SK-N-SH (cell line): ENCODE results near the gene CTCFL. TPM values are rescaled to one million over a fixed set of nuclear protein-coding genes. Genes with fewer than 3 reads are reported as not detected.
"Not testable (repeated sequence)": the region's sequence is repeated elsewhere in the genome, so short reads cannot be mapped to it uniquely, and the experiment has no call there.

Experiments used
- CTCF ChIA-PET: fragments of 300-600, 350-600 bp; formaldehyde crosslinking; extraction: SDS; loops from one replicate; lab custom pipeline; 2021; lab: Yijun Ruan, JAX
- POLR2A ChIA-PET: fragments of 350-600 bp; sonication (Branson Sonifier 250); formaldehyde crosslinking; extraction: SDS; loops from one replicate; lab custom pipeline; 2020; ENCODE audit warnings: antibody characterized with exemption, inconsistent platforms; lab: Yijun Ruan, JAX
- DNase-seq: peaks from one replicate; pipeline ENCODE4 v3.0.0; 2012
- H2AFZ ChIP-seq: fragments of 200-600 bp; sonication (generic); 2 replicates; pipeline ENCODE4 v1.8.1; 2016; ENCODE audit warnings: antibody characterized with exemption, mild to moderate bottlenecking, low read depth
- H3F3A ChIP-seq: fragments of 200-600 bp; sonication (generic); replicated peaks from 2 replicates; pipeline ENCODE3; 2016; ENCODE audit warnings: antibody characterized with exemption, mild to moderate bottlenecking; ENCODE audit not compliant: insufficient read depth
- H3K27ac ChIP-seq, 2 experiments: fragments of 200-500 bp in 1 of 2; fragments of 200-600 bp in 1 of 2; sonication (Bioruptor generic) in 1 of 2; sonication (generic), shearing (Covaris generic) in 1 of 2; 2 replicates each; pipeline versions ENCODE4 v1.5.1 to v1.6.1; 2014 to 2016; ENCODE audit warnings: low read depth in 2 of 2, inconsistent platforms in 1 of 2, low read length in 1 of 2, mild to moderate bottlenecking in 1 of 2, mixed read lengths in 1 of 2
- H3K27me3 ChIP-seq: fragments of 200-600 bp; sonication (generic), shearing (Covaris generic); 2 replicates; pipeline ENCODE4 v1.6.1; 2016; ENCODE audit warnings: mixed run types; ENCODE audit not compliant: insufficient read depth
- H3K36me3 ChIP-seq, 2 experiments: fragments of 200-500 bp in 1 of 2; fragments of 200-600 bp in 1 of 2; sonication (Bioruptor generic) in 1 of 2; sonication (generic) in 1 of 2; replicated peaks in 1 of 2; 2 replicates each; pipeline versions ENCODE3 to v1.5.1; 2014 to 2016; ENCODE audit warnings: low read length in 1 of 2, mild to moderate bottlenecking in 1 of 2; ENCODE audit not compliant: insufficient read depth in 2 of 2, control insufficient read depth in 1 of 2
- H3K4me1 ChIP-seq, 2 experiments: fragments of 200-500 bp in 1 of 2; fragments of 200-600 bp in 1 of 2; sonication (Bioruptor generic) in 1 of 2; sonication (generic), shearing (Covaris generic) in 1 of 2; 2 replicates each; pipeline versions ENCODE4 v1.5.1 to v1.6.1; 2014 to 2016; ENCODE audit warnings: low read depth in 1 of 2, low read length in 1 of 2, mixed run types in 1 of 2; ENCODE audit not compliant: insufficient read depth in 2 of 2, control insufficient read depth in 1 of 2
- H3K4me2 ChIP-seq: fragments of 200-600 bp; sonication (generic), shearing (Covaris generic); 2 replicates; pipeline ENCODE4 v1.6.1; 2017; ENCODE audit warnings: mixed run types
- H3K4me3 ChIP-seq, 2 experiments: fragments of 200-500 bp in 1 of 2; fragments of 200-600 bp in 1 of 2; sonication (Bioruptor generic) in 1 of 2; sonication (generic), shearing (Covaris generic) in 1 of 2; 2 replicates each; pipeline versions ENCODE4 v1.5.1 to v1.8.1; 2014 to 2016; ENCODE audit warnings: low read depth in 2 of 2, inconsistent platforms in 1 of 2, low read length in 1 of 2, mild to moderate bottlenecking in 1 of 2, mixed read lengths in 1 of 2, moderate library complexity in 1 of 2
- H3K79me2 ChIP-seq: fragments of 200-600 bp; sonication (generic); 2 replicates; pipeline ENCODE4 v1.8.1; 2017; ENCODE audit warnings: mild to moderate bottlenecking; ENCODE audit not compliant: insufficient read depth
- H3K9ac ChIP-seq: fragments of 200-600 bp; sonication (generic); 2 replicates; pipeline ENCODE4 v1.6.1; 2017; ENCODE audit warnings: mixed run types
- H3K9me2 ChIP-seq: fragments of 200-600 bp; sonication (generic); 2 replicates; pipeline ENCODE4 v1.6.1; 2017; ENCODE audit warnings: mixed run types
- H3K9me3 ChIP-seq: fragments of 200-600 bp; sonication (generic); 2 replicates; pipeline ENCODE4 v1.6.1; 2017; ENCODE audit warnings: mixed run types, mild to moderate bottlenecking, moderate library complexity
- H4K20me1 ChIP-seq: fragments of 200-600 bp; sonication (generic); 2 replicates; pipeline ENCODE4 v1.6.1; 2017; ENCODE audit warnings: mild to moderate bottlenecking, mixed run types; ENCODE audit not compliant: insufficient read depth
- EZH2phosphoT487 ChIP-seq: fragments of 200-600 bp; sonication (generic); IDR thresholded peaks from 2 replicates; pipeline ENCODE4 v1.6.1; 2017; ENCODE audit warnings: low read depth, mixed run types, mild to moderate bottlenecking, antibody characterized with exemption, moderate library complexity, borderline replicate concordance
- FOXJ3 ChIP-seq: sonication (generic); formaldehyde crosslinking; IDR thresholded peaks from 2 replicates; pipeline ENCODE4 v1.5.1; 2020; ENCODE audit warnings: mild to moderate bottlenecking, missing genetic modification reagents
- IRF3 ChIP-seq: fragments of 150-350 bp; IDR thresholded peaks from 2 replicates; pipeline ENCODE4 v1.6.1; 2016; ENCODE audit warnings: mild to moderate bottlenecking, low read depth, low read length
- MAX ChIP-seq: IDR thresholded peaks from 2 replicates; pipeline ENCODE4 v1.4.0; 2012; ENCODE audit warnings: low read depth
- NFIC ChIP-seq: IDR thresholded peaks from 2 replicates; pipeline ENCODE4 v1.4.0; 2012; ENCODE audit warnings: borderline replicate concordance
- POLR2AphosphoS5 ChIP-seq: IDR thresholded peaks from 2 replicates; pipeline ENCODE4 v1.6.1; 2012; ENCODE audit warnings: low read depth, low read length
- RAD21 ChIP-seq: IDR thresholded peaks from 2 replicates; pipeline ENCODE4 v1.6.1; 2012; ENCODE audit warnings: mild to moderate bottlenecking, low read length
- RXRA ChIP-seq: IDR thresholded peaks from 2 replicates; pipeline ENCODE4 v1.4.0; 2012; ENCODE audit warnings: low read depth, mild to moderate bottlenecking, borderline replicate concordance
- USF2 ChIP-seq: fragments of 150-350 bp; IDR thresholded peaks from 2 replicates; pipeline ENCODE4 v1.6.1; 2017; ENCODE audit warnings: antibody characterized with exemption, low read length, low read depth, borderline replicate concordance
- WGBS: methylation state at CpG from one replicate; pipeline ENCODE4 v1.1.6; 2017; ENCODE audit warnings: low lambda C conversion rate; 5-methylcytosine and 5-hydroxymethylcytosine counted together
- polyA plus RNA-seq, 3 experiments: library from polyadenylated mRNA; depleted of rRNA; stranded (reverse); fragments of >200 nt; gene quantifications; 2 replicates each; pipeline ENCODE4 v1.2.3, GENCODE V29; 2012

Gene CTCFL
- polyA plus RNA-seq, 1 of the 3 experiments (the other 2 are of a cell fraction): not detected

GRCh38 chr20:57473246-57474048, 51.5 kb downstream of the CTCFL start (continued):
- TF ChIP-seq USF2: no peak
- TF ChIP-seq EZH2phosphoT487: no peak

- H3K9me3 ChIP-seq, H3K4me2 ChIP-seq, H3F3A ChIP-seq, H2AFZ ChIP-seq, H3K27me3 ChIP-seq, H3K27ac ChIP-seq, H3K36me3 ChIP-seq, H4K20me1 ChIP-seq, H3K4me3 ChIP-seq, H3K9ac ChIP-seq, POLR2A ChIA-PET, H3K9me2 ChIP-seq, H3K79me2 ChIP-seq, DNase-seq: not testable (repeated sequence)
- 70% methylated on average over 5 of the region's 5 CpGs for WGBS
- CTCF ChIA-PET: interaction anchor here (0.8 to 2.5 kb wide), 4 partner anchors 24 to 738 kb away, joined by 3 to 12 read pairs (median 6); no protein-coding TSS in a partner anchor
- H3K4me1 ChIP-seq: peaks cover 0 to 17% of the 10 kb centered on the region in 2 experiments; a peak in 1 of 4 replicates
Observed at GRCh38 chr20:57472474-57472873, 52.5 kb downstream of the CTCFL start.

GRCh38 chr20:57471496-57472372, 53.2 kb downstream of the CTCFL start:
- no peaks in the 10 kb centered on the region for H3K9me2 ChIP-seq
- H3F3A ChIP-seq: no peaks in the 10 kb centered on the region
- H3K36me3 ChIP-seq: no peaks in the 10 kb centered on the region
- no peak overlapping the region for H3K9ac ChIP-seq
- no peak overlapping the region for H3K4me3 ChIP-seq
- TF ChIP-seq RXRA: no peak
- no peak for TF ChIP-seq RAD21
- no peak for TF ChIP-seq FOXJ3 (CRISPR knock-in tag)
- TF ChIP-seq MAX: no peak
- TF ChIP-seq NFIC: no peak
- TF ChIP-seq POLR2AphosphoS5: no peak
- no peak for TF ChIP-seq IRF3
- ChIA-PET CTCF (interaction anchor here (0.6 to 2.5 kb wide), 3 partner anchors 21 to 739 kb away, joined by 3 to 9 read pairs (median 3); no protein-coding TSS in a partner anchor), POLR2A (no interaction called here)
- no peak overlapping the region for H3K4me2 ChIP-seq
- peaks cover 7% of the 10 kb centered on the region; the same call in 1 of the 2 replicates for H3K27me3 ChIP-seq
- H3K4me1 ChIP-seq: peaks cover 0 to 17% of the 10 kb centered on the region in 2 experiments; a peak in 1 of 4 replicates
- no peak overlapping the region for H3K27ac ChIP-seq
- no peaks in the 10 kb centered on the region for H3K9me3 ChIP-seq
- no peaks in the 10 kb centered on the region for H4K20me1 ChIP-seq
- DNase-seq: no peak
- 28% methylated on average over 6 of the region's 12 CpGs for WGBS
- H3K79me2 ChIP-seq: no peaks in the 10 kb centered on the region
- H2AFZ ChIP-seq: no peak overlapping the region
